Measurements from ENCODE around the gene IMPA2.
A peak's percentile ranks its signal among the peaks of the same experiment; 100 is the strongest.
"Not testable (repeated sequence)": the region's sequence is repeated elsewhere in the genome, so short reads cannot be mapped to it uniquely, and the experiment has no call there.

Gene IMPA2

GRCh38 chr18:12076424-12077140, 95.3 kb downstream of the IMPA2 start:
- TF ChIP-seq CTCF (IDR thresholded peaks at IDR 0.05), result no peak
- intact Hi-C loops (cut with DNase I; ENCODE audit: low total_unique reads), result no loop called here
- DNase-seq, result no peak
- Histone ChIP-seq H3K27ac (peak overlapping the region; percentile 39 to 50), H3K4me3 (peak overlapping the region; percentile 30 to 42), H3K27me3 (no peaks in the 10 kb centered on the region), H3K36me3 (no peaks in the 10 kb centered on the region), H3K9me3 (no peaks in the 10 kb centered on the region), H3K4me1 (peaks cover 0 to 6% (median 3%) of the 10 kb centered on the region in 4 donors)

GRCh38 chr18:12077994-12078393, 96.7 kb downstream of the IMPA2 start:
- H3K27me3 ChIP-seq; DNase-seq; H3K27ac ChIP-seq; H3K36me3 ChIP-seq; intact Hi-C loops (cut with DNase I; ENCODE audit: low total_unique reads); H3K9me3 ChIP-seq; H3K4me3 ChIP-seq; H3K4me1 ChIP-seq: not testable (repeated sequence)

- Histone ChIP-seq H3K27ac (no peak overlapping the region), H3K4me3 (no peak overlapping the region), H3K9me3 (no peaks in the 10 kb centered on the region), H3K4me1 (peaks cover 0 to 6% (median 3%) of the 10 kb centered on the region in 4 donors), H3K36me3 (no peaks in the 10 kb centered on the region), H3K27me3 (no peaks in the 10 kb centered on the region)
- intact Hi-C loops (cut with DNase I; ENCODE audit: low total_unique reads), result no loop called here
- no peak for TF ChIP-seq CTCF (IDR thresholded peaks at IDR 0.05)
- no peak for DNase-seq
Measured at GRCh38 chr18:12079491-12080237, 98.4 kb downstream of the IMPA2 start.
